GM06990 (cell line): Measurements from ENCODE around the gene CLASP1.

Experiments
- DNase-seq: peaks from one replicate; pipeline ENCODE4 v3.0.0-alpha.2; 2011; ENCODE audit not compliant: insufficient read length; ENCODE audit errors: extremely low read depth
- H3K27me3 ChIP-seq: replicated peaks from 2 replicates; pipeline ENCODE4 v1.6.0; 2011; ENCODE audit warnings: low read length; ENCODE audit not compliant: control insufficient read depth, insufficient read depth
- H3K36me3 ChIP-seq: 2 replicates; pipeline ENCODE4 v1.5.1; 2011; ENCODE audit warnings: low read length; ENCODE audit not compliant: control insufficient read depth, insufficient read depth
- H3K4me3 ChIP-seq: replicated peaks from 2 replicates; pipeline ENCODE4 v1.5.1; 2011; ENCODE audit warnings: low read depth, mild to moderate bottlenecking, control low read depth, low read length
- CTCF ChIP-seq: IDR thresholded peaks from 2 replicates; pipeline ENCODE4 v1.5.1; 2011; ENCODE audit warnings: low read length, control low read depth, mild to moderate bottlenecking, inconsistent platforms; ENCODE audit not compliant: insufficient read depth, poor library complexity, severe bottlenecking

The CLASP1 gene

GRCh38 chr2:121598087-121598486 lies 51.2 kb downstream of the CLASP1 start:
- DNase-seq = no peak
- Histone ChIP-seq H3K4me3 (no peak overlapping the region), H3K36me3 (no peaks in the 10 kb centered on the region; the same call in none of the 2 replicates), H3K27me3 (no peaks in the 10 kb centered on the region)
- no peak for TF ChIP-seq CTCF

GRCh38 chr2:121596221-121597080 lies 52.8 kb downstream of the CLASP1 start:
- peak; percentile 56 for DNase-seq
- H3K27me3 ChIP-seq = no peaks in the 10 kb centered on the region
- TF ChIP-seq CTCF = peak; percentile 48
- H3K36me3 ChIP-seq = no peaks in the 10 kb centered on the region; the same call in none of the 2 replicates
- peak overlapping the region; percentile 31 for H3K4me3 ChIP-seq

- no peaks in the 10 kb centered on the region for H3K27me3 ChIP-seq
- no peaks in the 10 kb centered on the region; the same call in 1 of the 2 replicates for H3K36me3 ChIP-seq
- H3K4me3 ChIP-seq = no peak overlapping the region
- DNase-seq = no peak
- TF ChIP-seq CTCF = no peak
Measured at GRCh38 chr2:121595012-121595891, 54.0 kb downstream of the CLASP1 start.

- no peak for DNase-seq
- Histone ChIP-seq H3K4me3 (no peak overlapping the region), H3K36me3 (peaks cover 3% of the 10 kb centered on the region), H3K27me3 (no peaks in the 10 kb centered on the region)
- TF ChIP-seq CTCF = no peak
Measured at GRCh38 chr2:121591199-121591598, 58.1 kb downstream of the CLASP1 start.

GRCh38 chr2:121588357-121588756 lies 60.9 kb downstream of the CLASP1 start:
- Histone ChIP-seq H3K4me3 (no peak overlapping the region), H3K36me3 (peaks cover 3% of the 10 kb centered on the region), H3K27me3 (no peaks in the 10 kb centered on the region)
- no peak for DNase-seq
- no peak for TF ChIP-seq CTCF
